Fibroblast of skin of right quadriceps (primary cell): ENCODE results near the gene FAM151A.

Experiments
- DNase-seq: peaks from one replicate; pipeline ENCODE4 v3.0.0-alpha.2; 2013

Gene FAM151A

DNA sequence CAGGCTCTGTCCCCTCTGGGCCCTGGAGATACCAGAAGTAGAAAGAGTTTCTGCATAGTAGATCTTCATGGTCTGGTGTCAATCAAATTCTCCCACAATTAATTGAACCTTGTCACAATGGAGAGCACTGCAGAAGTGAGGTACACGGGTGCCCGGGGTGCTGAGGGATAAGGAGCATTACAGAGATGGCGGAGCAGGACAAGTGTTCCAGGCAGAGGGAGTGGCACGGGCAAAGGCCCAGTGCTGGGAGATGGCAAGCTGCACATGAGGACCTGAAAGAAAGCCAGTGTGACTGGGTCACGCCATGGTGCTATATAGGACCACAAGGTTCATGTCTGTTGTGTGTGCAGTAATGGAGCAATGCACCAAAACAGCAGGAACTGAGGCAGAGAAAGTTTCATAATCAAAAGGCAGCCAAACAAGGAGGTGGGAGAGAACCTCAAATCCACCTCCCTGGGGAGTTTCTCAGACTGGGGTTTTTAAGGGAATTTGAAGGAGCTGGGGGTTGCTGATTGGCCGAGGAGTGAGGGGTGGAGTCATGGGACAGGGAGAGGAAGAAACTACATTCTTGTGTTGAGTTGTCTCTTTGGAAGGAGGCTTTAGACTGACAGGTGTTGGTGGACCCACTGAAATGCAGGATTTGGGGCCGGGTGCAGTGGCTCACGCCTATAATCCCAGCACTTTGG is 47.6 kb downstream of the FAM151A start:
- no peak for DNase-seq

GRCh38 chr1:54575161-54575560 is 48.2 kb downstream of the FAM151A start:
- DNase-seq: no peak

GRCh38 chr1:54574158-54574778 is 49.1 kb downstream of the FAM151A start:
- no peak for DNase-seq

DNA sequence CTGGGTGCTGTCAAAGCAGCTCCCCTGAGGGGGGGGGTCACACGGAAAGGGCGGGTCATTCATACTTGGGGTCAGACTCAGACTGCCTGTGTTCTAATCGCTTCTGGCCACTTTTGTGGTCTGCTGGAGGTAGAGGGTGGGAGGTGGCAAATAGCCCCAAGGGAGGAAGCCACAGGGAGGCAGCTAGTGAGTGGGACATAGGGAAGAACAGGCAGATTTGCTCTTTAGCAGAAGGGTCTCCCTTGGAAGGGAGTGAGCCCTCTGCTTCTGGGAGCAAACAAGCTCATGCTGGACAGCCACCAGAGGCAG is 50.8 kb downstream of the FAM151A start:
- DNase-seq: no peak

DNA sequence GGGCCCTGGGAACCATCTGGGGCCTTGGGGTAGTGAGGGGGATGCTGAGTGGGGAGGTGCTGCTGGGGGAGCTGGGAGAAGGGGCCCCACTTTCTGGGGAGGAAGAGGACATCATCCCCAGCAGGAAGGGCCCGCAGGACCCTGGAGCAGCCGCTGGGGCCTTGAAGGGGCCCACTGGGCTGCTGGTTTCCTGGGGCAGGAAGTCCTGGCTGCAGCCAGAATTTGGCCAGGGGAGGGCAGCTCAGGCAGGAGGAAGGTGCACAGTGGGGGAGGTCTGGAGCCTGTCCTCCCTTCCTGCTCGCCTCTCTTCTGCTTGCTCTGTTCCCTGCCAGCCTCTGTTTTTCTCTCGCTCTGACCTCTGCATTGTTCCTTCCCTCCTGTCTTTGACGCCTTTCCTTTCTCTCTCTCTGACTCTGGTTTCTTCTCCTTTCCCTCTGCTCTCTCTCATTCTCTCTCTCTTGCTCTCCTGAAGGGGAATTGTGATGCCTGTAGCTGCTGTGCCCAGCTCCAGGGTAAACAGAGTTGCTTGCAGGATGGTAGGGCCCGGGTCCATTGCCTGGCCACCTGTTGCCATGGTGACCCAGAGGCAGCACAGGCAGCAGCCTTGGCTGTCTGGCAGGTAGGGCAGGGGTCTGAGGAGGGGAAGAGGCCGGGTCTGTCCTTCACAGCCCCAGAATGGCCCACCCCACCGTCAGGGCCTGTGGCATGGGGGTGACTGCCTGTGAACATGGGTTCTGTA is 51.4 kb downstream of the FAM151A start:
- DNase-seq: no peak

- no peak for DNase-seq
Measured at GRCh38 chr1:54571326-54571725, 52.0 kb downstream of the FAM151A start.

DNA sequence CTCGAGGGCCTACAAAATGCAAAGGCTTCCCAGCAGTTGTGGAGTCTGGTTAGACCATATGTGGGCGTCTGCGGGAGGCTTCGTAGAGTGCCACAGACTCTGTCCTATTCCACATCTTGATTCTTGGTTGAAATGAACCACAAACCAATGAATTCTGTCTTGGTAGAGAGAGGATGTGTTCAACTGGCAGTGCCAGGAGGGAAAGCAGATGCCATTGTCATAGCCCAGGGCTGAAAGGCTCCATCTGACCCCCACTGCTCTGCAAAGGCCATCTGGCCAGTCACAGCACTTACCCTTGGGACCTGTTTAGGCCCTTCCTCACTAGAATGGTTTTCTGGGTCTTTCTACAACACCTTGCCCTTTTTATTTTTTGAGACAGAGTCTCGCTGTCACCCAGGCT is 53.2 kb downstream of the FAM151A start:
- DNase-seq: no peak

- DNase-seq: peak; percentile 37
Measured at GRCh38 chr1:54569339-54569738, 54.0 kb downstream of the FAM151A start.

GRCh38 chr1:54567961-54568360 is 55.4 kb downstream of the FAM151A start:
- DNase-seq: no peak

GRCh38 chr1:54566438-54567141 is 56.7 kb downstream of the FAM151A start:
- DNase-seq: no peak

GRCh38 chr1:54565113-54565501 is 58.2 kb downstream of the FAM151A start:
- no peak for DNase-seq

DNA sequence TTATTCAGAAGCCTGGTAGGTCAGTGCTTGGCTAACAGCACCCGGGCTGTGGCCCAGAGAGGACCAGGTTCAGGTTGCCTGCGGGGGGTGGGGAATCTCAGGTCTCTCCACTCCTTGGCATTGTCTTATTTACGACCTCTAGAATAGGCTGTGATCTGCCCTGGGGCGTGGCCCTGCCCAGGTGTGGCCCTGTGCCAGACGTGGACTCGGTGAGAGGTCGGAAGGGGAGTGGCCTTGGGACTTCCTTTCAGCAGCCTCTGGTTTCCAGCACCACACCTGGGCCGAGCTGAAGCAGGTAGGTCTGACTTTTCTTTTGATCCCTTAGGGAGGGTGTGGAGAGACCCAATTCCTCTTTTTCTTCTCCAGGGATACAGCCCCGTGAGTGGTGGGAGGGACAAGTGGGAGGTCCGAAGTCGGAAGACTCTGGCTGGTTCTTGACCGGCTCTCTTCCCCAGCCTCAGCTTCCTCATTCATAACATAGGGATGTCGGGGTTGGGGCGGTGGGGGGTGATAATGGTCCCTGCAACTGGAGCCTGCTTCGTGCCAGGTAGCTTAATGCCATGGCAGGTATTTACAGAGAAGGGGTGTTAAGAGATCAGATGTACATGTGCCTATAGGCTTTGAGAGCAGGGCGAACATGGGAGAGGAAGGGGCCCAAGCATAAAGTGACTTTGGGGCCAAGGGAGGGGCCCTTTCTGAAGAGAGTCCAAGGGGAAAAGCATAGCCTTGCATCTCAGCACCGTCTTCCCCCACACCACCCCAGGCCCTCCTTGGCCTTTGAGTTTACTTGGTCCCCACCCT is 58.8 kb downstream of the FAM151A start:
- DNase-seq: no peak

- no peak for DNase-seq
Measured at GRCh38 chr1:54559771-54560231, 63.5 kb downstream of the FAM151A start.
